HTR-8/SVneo (cell line): ENCODE measurements around the gene PTPN14.
A peak's percentile ranks its signal among the peaks of the same experiment; 100 is the strongest.
"Not testable (repeated sequence)": the region's sequence is repeated elsewhere in the genome, so short reads cannot be mapped to it uniquely, and the experiment has no call there.

Source experiments
- DNase-seq: peaks from one replicate; pipeline ENCODE4 v3.0.0; 2011; ENCODE audit warnings: low spot score, mixed read lengths; ENCODE audit not compliant: insufficient read length
- FAIRE-seq: peaks from 2 replicates; lab custom pipeline; 2011; peaks lifted over from hg19 to GRCh38; lab: Jason Lieb, UNC

The PTPN14 gene

GRCh38 chr1:214491468-214492146 is 59.8 kb downstream of the PTPN14 start:
- no peak for FAIRE-seq
- no peak for DNase-seq

DNA sequence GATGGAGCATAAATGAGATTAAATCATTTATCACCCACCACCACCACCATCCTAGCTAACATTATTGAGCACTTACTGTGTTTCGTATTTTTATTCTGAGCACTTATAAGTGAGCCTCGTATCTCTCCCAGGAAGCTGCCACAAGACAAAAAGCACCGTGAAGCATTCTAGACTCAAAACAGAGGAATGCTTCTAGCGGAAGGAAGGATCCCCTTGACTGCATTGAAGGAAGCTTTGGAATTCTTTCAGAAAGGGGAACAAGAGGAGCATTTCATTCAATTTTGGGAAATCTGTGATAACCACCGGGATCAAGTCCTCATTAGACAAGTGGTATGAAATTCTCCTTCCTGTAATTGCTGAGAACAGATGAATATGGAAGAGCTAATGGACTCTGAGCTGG is 66.3 kb downstream of the PTPN14 start:
- DNase-seq, result no peak
- FAIRE-seq, result no peak

- FAIRE-seq, result peak; percentile 66
- DNase-seq, result not testable (repeated sequence)
Observed at GRCh38 chr1:214483180-214483579, 68.2 kb downstream of the PTPN14 start.

GRCh38 chr1:214481983-214482634 is 69.3 kb downstream of the PTPN14 start:
- DNase-seq, result not testable (repeated sequence)
- FAIRE-seq, result peak; percentile 33

GRCh38 chr1:214476986-214477870 is 74.2 kb downstream of the PTPN14 start:
- FAIRE-seq, result no peak

GRCh38 chr1:214476229-214476985 is 75.0 kb downstream of the PTPN14 start:
- FAIRE-seq (peak; percentile 36), DNase-seq (no peak)

More at GRCh38 chr1:214476986-214477870, 74.2 kb downstream of the PTPN14 start:
- no peak for DNase-seq

DNA sequence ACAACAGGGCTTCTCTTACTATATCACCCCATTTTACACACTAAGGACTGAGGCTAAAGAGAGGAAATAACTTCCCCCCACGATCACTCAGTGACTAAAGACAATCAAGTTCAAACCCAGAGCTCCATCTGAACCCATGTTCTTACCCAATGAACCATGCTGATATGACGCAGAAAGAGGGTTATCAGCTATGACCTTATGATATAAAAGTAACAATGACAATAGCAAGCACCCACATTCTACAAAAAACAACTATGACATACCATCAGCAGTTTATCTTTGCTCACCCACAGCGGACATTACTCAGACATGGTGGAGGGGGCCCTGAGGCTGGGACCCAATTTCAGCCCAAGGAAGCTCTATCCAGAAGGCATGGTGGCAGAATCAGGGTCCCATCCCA is 75.7 kb downstream of the PTPN14 start:
- DNase-seq (no peak), FAIRE-seq (no peak)

GRCh38 chr1:214475331-214475730 is 76.1 kb downstream of the PTPN14 start:
- FAIRE-seq (peak; percentile 42), DNase-seq (no peak)

DNA sequence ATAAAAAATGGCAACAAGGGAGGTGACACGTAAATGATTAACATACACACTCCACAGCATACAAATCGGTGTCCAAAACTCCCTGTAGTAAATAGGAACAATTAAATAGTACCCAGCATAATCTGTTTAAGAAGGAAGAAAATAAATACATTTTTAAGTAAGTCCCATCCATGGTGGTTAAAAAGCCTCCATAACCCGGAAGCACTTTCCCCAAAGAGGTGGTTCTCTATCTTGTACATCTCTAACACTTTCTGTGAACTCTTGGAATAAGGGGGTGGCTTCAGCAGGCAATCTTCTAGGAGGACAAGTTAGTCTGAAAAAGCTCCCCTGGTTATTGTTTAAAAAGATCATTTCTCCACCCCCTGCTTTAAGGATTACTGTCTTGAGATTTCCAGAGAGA is 76.9 kb downstream of the PTPN14 start:
- DNase-seq (no peak), FAIRE-seq (no peak)

- FAIRE-seq (no peak), DNase-seq (no peak)
Observed at GRCh38 chr1:214473862-214474261, 77.5 kb downstream of the PTPN14 start.

DNA sequence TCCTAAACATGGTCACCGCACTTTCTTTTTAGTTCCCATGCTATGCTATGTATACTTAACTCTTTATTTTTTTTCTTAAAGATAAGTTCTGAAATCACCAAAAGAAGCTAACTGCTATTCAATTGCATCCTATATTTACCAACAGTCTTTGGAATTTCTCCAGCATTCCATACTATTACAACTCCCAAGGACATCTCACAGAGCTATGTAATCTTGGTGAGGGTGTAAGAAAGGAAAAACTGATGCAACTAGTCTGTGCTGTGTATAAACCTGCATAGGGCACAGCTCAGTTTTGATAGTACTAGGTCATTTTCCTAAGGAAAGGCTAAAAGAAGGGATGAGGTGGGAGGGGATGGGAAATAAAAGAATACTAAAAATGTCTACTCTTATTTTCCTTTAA is 78.0 kb downstream of the PTPN14 start:
- DNase-seq (no peak), FAIRE-seq (no peak)

- no peak for FAIRE-seq
- DNase-seq, result no peak
Observed at GRCh38 chr1:214472364-214472763, 79.0 kb downstream of the PTPN14 start.

- FAIRE-seq, result peak; percentile 82
- DNase-seq, result no peak
Observed at GRCh38 chr1:214471458-214471857, 79.9 kb downstream of the PTPN14 start.

GRCh38 chr1:214470132-214470531 is 81.3 kb downstream of the PTPN14 start:
- DNase-seq (no peak), FAIRE-seq (no peak)

GRCh38 chr1:214469290-214469689 is 82.1 kb downstream of the PTPN14 start:
- DNase-seq, result no peak
- FAIRE-seq, result no peak

DNA sequence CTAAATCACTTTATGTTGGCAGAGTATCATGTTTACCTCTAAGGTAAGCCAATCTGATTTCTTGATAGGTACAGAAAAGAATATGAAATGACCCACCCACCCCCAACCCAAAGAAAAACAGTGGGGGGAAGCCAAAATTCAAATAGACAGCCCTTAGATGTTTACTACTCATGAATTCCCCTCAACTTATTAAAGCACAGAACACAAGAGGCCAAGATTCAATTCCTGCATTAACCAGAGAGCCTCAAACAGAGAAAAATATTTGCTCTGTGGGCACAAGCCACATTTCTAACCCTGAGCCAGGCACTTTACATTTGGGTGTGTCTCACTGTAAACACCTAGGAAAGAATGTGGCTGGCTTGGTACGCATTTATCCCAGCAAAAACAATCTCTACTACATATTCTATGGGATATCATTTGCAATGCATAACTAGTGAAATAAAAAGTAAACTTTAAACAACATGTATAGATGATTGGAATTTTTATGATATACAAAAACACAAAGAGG is 84.3 kb downstream of the PTPN14 start:
- DNase-seq (no peak), FAIRE-seq (peak; percentile 40)

DNA sequence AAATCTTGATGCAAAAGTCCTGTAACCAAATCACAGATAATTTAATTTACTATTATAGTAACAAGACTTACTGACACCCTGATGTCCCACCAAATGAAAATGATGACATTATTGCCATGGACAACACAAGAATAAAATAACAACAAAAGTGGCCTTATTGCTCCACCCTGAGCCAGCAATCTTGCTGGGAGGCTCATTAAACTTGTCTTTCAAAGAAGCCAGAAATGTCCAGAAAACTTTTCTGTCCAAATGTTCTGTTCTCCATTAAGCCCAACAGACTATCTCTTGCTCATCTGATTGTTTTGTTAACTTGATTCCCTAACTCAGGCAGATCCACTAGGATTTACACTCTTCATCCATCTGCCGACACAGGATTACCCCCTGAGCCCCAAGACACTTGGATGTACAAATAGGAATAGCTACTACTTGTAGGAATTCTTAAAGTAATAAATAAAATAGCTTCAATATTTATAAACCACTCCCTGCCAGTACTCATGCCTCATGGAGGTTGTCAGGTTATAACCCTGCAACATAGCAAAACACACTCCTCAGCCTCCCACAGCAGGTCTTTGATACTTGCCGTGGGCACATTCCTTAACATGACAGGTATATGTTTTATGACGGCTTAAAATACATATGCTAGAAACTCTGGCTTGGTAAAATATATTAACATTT is 84.9 kb downstream of the PTPN14 start:
- FAIRE-seq, result no peak
- no peak for DNase-seq

DNA sequence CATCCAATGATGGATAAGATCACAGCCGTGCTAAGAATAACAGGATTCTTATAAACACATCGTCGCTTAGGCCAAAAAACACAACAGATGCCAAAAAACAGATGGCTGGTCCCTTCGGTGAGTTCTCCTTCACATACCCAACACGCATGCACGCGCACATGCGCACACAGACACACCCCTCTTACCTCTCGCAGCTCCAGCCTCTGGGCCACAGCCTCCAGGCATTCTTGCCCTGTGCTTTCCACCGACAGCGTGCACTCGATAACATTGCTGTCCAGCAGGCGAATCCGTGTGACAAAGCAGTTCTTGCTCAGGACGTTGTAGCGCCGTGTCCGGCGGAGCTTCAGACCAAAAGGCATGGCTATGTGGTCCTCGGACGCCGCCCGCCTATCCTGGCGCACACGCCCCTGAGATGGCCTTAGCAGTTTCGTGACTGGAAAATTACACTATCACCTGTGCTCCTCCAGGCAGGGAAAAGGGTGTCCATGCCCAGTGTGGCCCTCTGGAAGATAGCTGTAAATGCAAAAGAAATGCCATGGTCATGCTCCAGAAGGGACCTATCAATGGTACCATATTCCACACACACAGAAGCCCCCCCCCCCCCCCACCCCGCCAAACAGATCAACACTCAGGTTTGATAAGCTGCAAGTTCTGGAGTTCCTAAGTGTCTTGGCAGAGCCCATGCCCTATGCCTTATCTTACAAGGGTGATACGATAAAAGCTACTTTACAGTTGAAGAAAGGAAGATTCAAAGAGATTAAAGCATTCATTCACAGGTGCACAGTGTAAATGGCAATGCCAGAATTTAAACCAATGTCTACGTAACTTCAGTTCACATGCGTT is 86.7 kb downstream of the PTPN14 start:
- DNase-seq (no peak), FAIRE-seq (peak; percentile 48)

DNA sequence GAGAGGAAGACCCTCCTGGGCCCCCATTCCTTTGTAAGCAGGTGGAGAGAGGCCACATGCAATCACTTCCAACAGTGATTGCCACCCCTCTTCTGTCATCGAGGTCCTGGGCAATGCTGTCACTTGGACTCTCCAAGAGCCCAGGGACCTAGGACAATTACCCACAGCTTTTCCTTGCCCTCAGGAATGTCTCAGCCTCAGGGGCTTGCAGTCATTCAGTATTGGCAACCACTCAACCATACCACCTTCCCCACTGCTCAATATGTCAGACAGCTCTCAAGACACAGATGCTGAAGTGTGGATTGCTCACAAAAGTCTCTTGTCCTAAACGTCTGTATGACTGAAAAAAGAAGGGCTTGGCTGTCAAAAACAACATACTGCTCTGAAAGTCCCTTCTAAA is 87.8 kb downstream of the PTPN14 start:
- DNase-seq (no peak), FAIRE-seq (no peak)
